KMS-11 (cell line): ENCODE results near the gene USH1G.

Experiments used
- H2AFZ ChIP-seq: fragments of 200-600 bp; sonication (generic); 2 replicates; pipeline ENCODE4 v1.6.1; 2016; ENCODE audit warnings: antibody characterized with exemption, mixed run types, low read depth
- H3K27ac ChIP-seq: fragments of 200-600 bp; sonication (generic); 2 replicates; pipeline ENCODE4 v1.6.1; 2016; ENCODE audit warnings: mild to moderate bottlenecking, mixed run types
- H3K27me3 ChIP-seq: fragments of 200-600 bp; sonication (generic); 2 replicates; pipeline ENCODE4 v1.6.1; 2017; ENCODE audit warnings: mild to moderate bottlenecking, low read depth, mixed run types, moderate library complexity; ENCODE audit not compliant: insufficient read depth
- H3K36me3 ChIP-seq: fragments of 200-600 bp; sonication (generic); 2 replicates; pipeline ENCODE4 v1.6.1; 2017; ENCODE audit warnings: mild to moderate bottlenecking, mixed run types; ENCODE audit not compliant: insufficient read depth
- H3K4me1 ChIP-seq: fragments of 200-600 bp; sonication (generic); 2 replicates; pipeline ENCODE4 v1.6.1; 2016; ENCODE audit warnings: mild to moderate bottlenecking, low read depth, mixed run types; ENCODE audit not compliant: poor library complexity, severe bottlenecking
- H3K4me2 ChIP-seq: fragments of 200-600 bp; sonication (generic); 2 replicates; pipeline ENCODE4 v1.7.0; 2016; ENCODE audit warnings: mild to moderate bottlenecking, mixed run types
- H3K4me3 ChIP-seq: fragments of 200-600 bp; sonication (generic); IDR thresholded peaks from 2 replicates; pipeline ENCODE4 v1.6.1; 2017; ENCODE audit warnings: low read depth, low read length, mixed read lengths; ENCODE audit not compliant: insufficient read depth
- H3K79me2 ChIP-seq: fragments of 200-600 bp; sonication (generic); 2 replicates; pipeline ENCODE4 v1.6.1; 2016; ENCODE audit warnings: low read depth, mixed run types; ENCODE audit not compliant: insufficient read depth
- H3K9ac ChIP-seq: fragments of 200-600 bp; sonication (generic); 2 replicates; pipeline ENCODE4 v1.6.1; 2016; ENCODE audit warnings: mild to moderate bottlenecking, mixed run types
- H4K20me1 ChIP-seq: fragments of 200-600 bp; sonication (generic); 2 replicates; pipeline ENCODE4 v1.6.1; 2016; ENCODE audit warnings: mild to moderate bottlenecking, mixed run types; ENCODE audit not compliant: insufficient read depth
- TF ChIP-seq, protein P1 (sequence below): fragments of 200-600 bp; sonication (generic); conservative IDR thresholded peaks from 2 replicates; pipeline ENCODE4 v1.6.1; 2017; ENCODE audit warnings: low read depth, mild to moderate bottlenecking, antibody characterized with exemption, low read length, moderate library complexity, mixed read lengths

USH1G gene

GRCh38 chr17:74892013-74892841 is 30.8 kb downstream of the USH1G start:
- no peaks in the 10 kb centered on the region for H4K20me1 ChIP-seq
- no peaks in the 10 kb centered on the region for H3K79me2 ChIP-seq
- no peak overlapping the region for H3K27ac ChIP-seq
- no peak overlapping the region for H3K9ac ChIP-seq
- peaks cover 86% of the 10 kb centered on the region for H3K27me3 ChIP-seq
- TF ChIP-seq, protein P1, sequence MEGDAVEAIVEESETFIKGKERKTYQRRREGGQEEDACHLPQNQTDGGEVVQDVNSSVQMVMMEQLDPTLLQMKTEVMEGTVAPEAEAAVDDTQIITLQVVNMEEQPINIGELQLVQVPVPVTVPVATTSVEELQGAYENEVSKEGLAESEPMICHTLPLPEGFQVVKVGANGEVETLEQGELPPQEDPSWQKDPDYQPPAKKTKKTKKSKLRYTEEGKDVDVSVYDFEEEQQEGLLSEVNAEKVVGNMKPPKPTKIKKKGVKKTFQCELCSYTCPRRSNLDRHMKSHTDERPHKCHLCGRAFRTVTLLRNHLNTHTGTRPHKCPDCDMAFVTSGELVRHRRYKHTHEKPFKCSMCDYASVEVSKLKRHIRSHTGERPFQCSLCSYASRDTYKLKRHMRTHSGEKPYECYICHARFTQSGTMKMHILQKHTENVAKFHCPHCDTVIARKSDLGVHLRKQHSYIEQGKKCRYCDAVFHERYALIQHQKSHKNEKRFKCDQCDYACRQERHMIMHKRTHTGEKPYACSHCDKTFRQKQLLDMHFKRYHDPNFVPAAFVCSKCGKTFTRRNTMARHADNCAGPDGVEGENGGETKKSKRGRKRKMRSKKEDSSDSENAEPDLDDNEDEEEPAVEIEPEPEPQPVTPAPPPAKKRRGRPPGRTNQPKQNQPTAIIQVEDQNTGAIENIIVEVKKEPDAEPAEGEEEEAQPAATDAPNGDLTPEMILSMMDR: no peak
- H3K36me3 ChIP-seq: no peaks in the 10 kb centered on the region
- H3K4me1 ChIP-seq: no peaks in the 10 kb centered on the region
- H3K4me3 ChIP-seq: no peak overlapping the region
- no peak overlapping the region for H3K4me2 ChIP-seq
- H2AFZ ChIP-seq: no peak overlapping the region

DNA sequence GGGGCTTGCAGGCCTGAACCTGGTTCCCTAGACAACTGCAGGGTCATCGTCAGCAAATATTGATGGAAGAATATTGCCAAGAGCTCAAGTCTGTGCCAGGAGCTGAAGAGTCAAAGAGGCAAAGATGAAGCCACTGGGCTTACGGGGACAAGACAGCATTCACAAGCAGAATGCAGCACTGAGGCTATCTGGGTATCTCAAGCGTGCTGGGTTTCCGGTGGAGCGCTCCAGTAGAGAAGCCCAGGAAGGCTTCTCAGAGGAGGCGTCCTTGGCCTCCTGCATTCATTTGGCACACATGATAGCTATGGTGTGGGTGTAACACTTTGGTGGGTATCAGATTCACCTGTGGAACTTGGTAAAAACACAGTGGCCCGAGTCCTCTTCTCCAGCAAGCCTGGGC is 32.5 kb downstream of the USH1G start:
- no peaks in the 10 kb centered on the region for H4K20me1 ChIP-seq
- no peak overlapping the region for H3K27ac ChIP-seq
- H3K36me3 ChIP-seq: no peaks in the 10 kb centered on the region
- H2AFZ ChIP-seq: no peak overlapping the region
- TF ChIP-seq, protein P1: no peak
- H3K4me3 ChIP-seq: no peak overlapping the region
- H3K79me2 ChIP-seq: no peaks in the 10 kb centered on the region
- no peak overlapping the region for H3K4me2 ChIP-seq
- no peak overlapping the region for H3K9ac ChIP-seq
- no peaks in the 10 kb centered on the region for H3K4me1 ChIP-seq
- H3K27me3 ChIP-seq: peaks cover 85% of the 10 kb centered on the region

GRCh38 chr17:74888469-74888868 is 34.6 kb downstream of the USH1G start:
- H3K9ac ChIP-seq: no peak overlapping the region

DNA sequence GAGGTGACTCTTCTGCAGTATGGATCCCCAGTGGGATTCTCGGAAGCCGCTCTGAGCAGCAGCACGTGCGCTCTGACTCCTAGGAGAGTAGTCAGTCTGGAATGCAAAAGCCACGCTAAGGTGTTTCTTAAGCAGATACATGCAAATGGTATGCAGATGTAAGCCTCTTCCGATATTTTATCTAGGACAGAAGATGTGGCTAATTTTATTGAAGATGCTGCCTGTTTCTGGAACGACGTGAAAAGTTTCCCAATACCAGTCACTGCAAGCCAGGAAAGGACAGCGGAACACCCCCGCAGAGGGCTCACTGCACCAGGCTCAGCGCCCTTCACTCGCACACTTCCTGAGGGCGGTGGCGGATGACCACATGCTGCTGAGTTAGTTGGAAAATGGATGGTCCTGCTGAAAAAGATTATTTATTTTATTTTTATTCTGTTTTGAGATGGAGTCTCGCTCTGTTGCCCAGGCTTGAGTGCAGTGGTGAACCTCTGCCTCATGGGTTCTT is 39.8 kb downstream of the USH1G start:
- H3K27me3 ChIP-seq: peaks cover 83% of the 10 kb centered on the region
- TF ChIP-seq, protein P1: no peak

More at GRCh38 chr17:74888469-74888868, 34.6 kb downstream of the USH1G start:
- Histone ChIP-seq H3K4me3 (no peak overlapping the region), H3K4me1 (no peaks in the 10 kb centered on the region), H3K36me3 (no peaks in the 10 kb centered on the region), H3K27me3 (peaks cover 85% of the 10 kb centered on the region), H4K20me1 (no peaks in the 10 kb centered on the region), H3K79me2 (no peaks in the 10 kb centered on the region), H3K4me2 (no peak overlapping the region), H3K27ac (no peak overlapping the region), H2AFZ (no peak overlapping the region)
- TF ChIP-seq, protein P1: no peak

More for the DNA sequence above, 39.8 kb downstream of the USH1G start:
- Histone ChIP-seq H3K27ac (no peak overlapping the region), H4K20me1 (no peaks in the 10 kb centered on the region), H3K4me1 (no peaks in the 10 kb centered on the region), H3K79me2 (no peaks in the 10 kb centered on the region), H3K9ac (no peak overlapping the region), H3K36me3 (no peaks in the 10 kb centered on the region), H3K4me3 (no peak overlapping the region), H2AFZ (no peak overlapping the region), H3K4me2 (no peak overlapping the region)
